Mesenchymal stem cell (in vitro differentiated cells and primary cell): ENCODE results near the gene CLCNKB.

Source experiments
- DNase-seq: peaks from one replicate; pipeline ENCODE4 v3.0.0-alpha.2; 2013
- H2AFZ ChIP-seq: one replicate; pipeline ENCODE4 v1.6.1; 2013; ENCODE audit warnings: low read depth, mild to moderate bottlenecking, control low read depth, inconsistent platforms, low read length, moderate library complexity
- H2AK5ac ChIP-seq: 2 replicates; pipeline ENCODE4 v1.6.1; 2013; ENCODE audit warnings: low read length, moderate library complexity, mild to moderate bottlenecking, inconsistent platforms; ENCODE audit not compliant: severe bottlenecking
- H2BK120ac ChIP-seq: one replicate; pipeline ENCODE4 v1.6.1; 2013; ENCODE audit warnings: low read depth, mild to moderate bottlenecking, inconsistent platforms, low read length, moderate library complexity
- H2BK12ac ChIP-seq, 2 experiments: one replicate each; pipeline ENCODE4 v1.6.1; 2013; ENCODE audit warnings: inconsistent platforms in 2 of 2, low read length in 2 of 2, mild to moderate bottlenecking in 2 of 2, moderate library complexity in 2 of 2, control low read depth in 1 of 2
- H2BK15ac ChIP-seq: one replicate; pipeline ENCODE4 v1.6.1; 2013; ENCODE audit warnings: mild to moderate bottlenecking, low read depth, inconsistent platforms; ENCODE audit not compliant: poor library complexity, severe bottlenecking
- H2BK5ac ChIP-seq: 2 replicates; pipeline ENCODE4 v1.6.1; 2013; ENCODE audit warnings: low read depth, mild to moderate bottlenecking, low read length, control low read depth, inconsistent platforms; ENCODE audit not compliant: poor library complexity, severe bottlenecking
- H3K14ac ChIP-seq, 2 experiments: one replicate each; pipeline ENCODE4 v1.6.1; 2013; ENCODE audit warnings: inconsistent platforms in 2 of 2, low read length in 2 of 2, control low read depth in 1 of 2, mild to moderate bottlenecking in 1 of 2, moderate library complexity in 1 of 2
- H3K18ac ChIP-seq, 2 experiments: one replicate each; pipeline ENCODE4 v1.6.1; 2013; ENCODE audit warnings: inconsistent platforms in 2 of 2, low read length in 2 of 2, control low read depth in 1 of 2, low read depth in 1 of 2, mild to moderate bottlenecking in 1 of 2
- H3K23ac ChIP-seq, 2 experiments: one replicate each; pipeline ENCODE4 v1.6.1; 2013; ENCODE audit warnings: inconsistent platforms in 2 of 2, low read length in 2 of 2, mild to moderate bottlenecking in 2 of 2, moderate library complexity in 2 of 2, control low read depth in 1 of 2
- H3K27ac ChIP-seq: 2 replicates; pipeline ENCODE4 v1.5.1; 2013; ENCODE audit warnings: mild to moderate bottlenecking, moderate library complexity, low read length, control low read depth, inconsistent platforms; ENCODE audit not compliant: poor library complexity, severe bottlenecking
- H3K27me3 ChIP-seq, 2 experiments: 2 replicates each; pipeline versions ENCODE4 v1.6.1 to v1.7.0; 2013; ENCODE audit warnings: low read length in 2 of 2, mild to moderate bottlenecking in 2 of 2, moderate library complexity in 2 of 2, control low read depth in 1 of 2, inconsistent platforms in 1 of 2; ENCODE audit not compliant: control insufficient read depth in 1 of 2, insufficient read depth in 1 of 2
- H3K36me3 ChIP-seq, 2 experiments: 2 replicates each; pipeline versions ENCODE4 v1.6.1 to v1.7.0; 2013; ENCODE audit warnings: low read length in 2 of 2, control low read depth in 1 of 2, inconsistent platforms in 1 of 2, low read depth in 1 of 2, mild to moderate bottlenecking in 1 of 2; ENCODE audit not compliant: insufficient read depth in 2 of 2, control insufficient read depth in 1 of 2
- H3K4ac ChIP-seq, 2 experiments: one replicate each; pipeline ENCODE4 v1.6.1; 2013; ENCODE audit warnings: inconsistent platforms in 2 of 2, low read length in 2 of 2, mild to moderate bottlenecking in 2 of 2, moderate library complexity in 2 of 2, control low read depth in 1 of 2, low read depth in 1 of 2
- H3K4me1 ChIP-seq: 2 replicates; pipeline ENCODE4 v1.6.1; 2013; ENCODE audit warnings: low read depth, low read length, control low read depth; ENCODE audit not compliant: control insufficient read depth, insufficient read depth
- H3K4me2 ChIP-seq: 2 replicates; pipeline ENCODE4 v1.6.1; 2013; ENCODE audit warnings: low read length, mild to moderate bottlenecking, inconsistent platforms; ENCODE audit not compliant: poor library complexity, severe bottlenecking
- H3K4me3 ChIP-seq, 2 experiments: 2 replicates each; pipeline versions ENCODE4 v1.5.1 to v1.7.0; 2013; ENCODE audit warnings: low read length in 2 of 2, mild to moderate bottlenecking in 2 of 2, control low read depth in 1 of 2, low read depth in 1 of 2; ENCODE audit not compliant: insufficient read depth in 1 of 2
- H3K79me1 ChIP-seq: replicated peaks from 2 replicates; pipeline ENCODE4 v1.6.1; 2013; ENCODE audit warnings: mild to moderate bottlenecking, control low read depth, low read length, inconsistent platforms; ENCODE audit not compliant: poor library complexity, severe bottlenecking
- H3K9ac ChIP-seq: 2 replicates; pipeline ENCODE4 v1.7.0; 2013; ENCODE audit warnings: mild to moderate bottlenecking, low read length, moderate library complexity
- H3K9me3 ChIP-seq: 2 replicates; pipeline ENCODE4 v1.7.0; 2013; ENCODE audit warnings: mild to moderate bottlenecking, low read length; ENCODE audit not compliant: control insufficient read depth
- H4K8ac ChIP-seq: one replicate; pipeline ENCODE4 v1.6.1; 2013; ENCODE audit warnings: inconsistent platforms, mild to moderate bottlenecking, low read length, moderate library complexity
- H4K91ac ChIP-seq: one replicate; pipeline ENCODE4 v1.6.1; 2013; ENCODE audit warnings: mild to moderate bottlenecking, low read length, inconsistent platforms
- WGBS: methylation state at CpG from one replicate; pipeline ENCODE4 v1.1.7; 2013; ENCODE audit warnings: mixed read lengths; 5-methylcytosine and 5-hydroxymethylcytosine counted together

CLCNKB gene

GRCh38 chr1:16071614-16072013 is 28.0 kb downstream of the CLCNKB start:
- no peak overlapping the region for H2BK120ac ChIP-seq
- peaks cover 0 to 24% of the 10 kb centered on the region in 2 experiments for H3K27me3 ChIP-seq
- H2AK5ac ChIP-seq, result no peak overlapping the region
- H3K9me3 ChIP-seq, result no peaks in the 10 kb centered on the region
- H3K18ac ChIP-seq, result no peak overlapping the region
- H3K9ac ChIP-seq, result no peak overlapping the region
- no peak overlapping the region for H3K27ac ChIP-seq
- H3K79me1 ChIP-seq, result no peaks in the 10 kb centered on the region
- H2AFZ ChIP-seq, result no peak overlapping the region
- no peak overlapping the region for H3K4me2 ChIP-seq
- no peak overlapping the region for H2BK12ac ChIP-seq
- 98% methylated on average over 5 of the region's 6 CpGs for WGBS
- no peak overlapping the region for H2BK15ac ChIP-seq
- H2BK5ac ChIP-seq, result no peak overlapping the region
- DNase-seq, result no peak
- H3K4me3 ChIP-seq, result no peak overlapping the region
- H3K23ac ChIP-seq, result no peak overlapping the region
- peaks cover 46% of the 10 kb centered on the region for H3K4me1 ChIP-seq
- no peak overlapping the region for H3K14ac ChIP-seq
- no peak overlapping the region for H3K4ac ChIP-seq
- H4K91ac ChIP-seq, result no peak overlapping the region
- H4K8ac ChIP-seq, result no peak overlapping the region
- H3K36me3 ChIP-seq, result no peaks in the 10 kb centered on the region

- Histone ChIP-seq H2BK12ac (no peak overlapping the region), H4K91ac (no peak overlapping the region), H3K9ac (no peak overlapping the region), H3K4me2 (no peak overlapping the region), H2BK5ac (no peak overlapping the region), H3K4me1 (peaks cover 47% of the 10 kb centered on the region), H3K36me3 (no peaks in the 10 kb centered on the region), H3K4me3 (no peak overlapping the region), H3K9me3 (no peaks in the 10 kb centered on the region), H2BK15ac (no peak overlapping the region), H2AK5ac (no peak overlapping the region), H4K8ac (no peak overlapping the region), H2AFZ (no peak overlapping the region), H3K27me3 (peaks cover 0 to 20% of the 10 kb centered on the region in 2 experiments), H3K27ac (no peak overlapping the region), H3K4ac (no peak overlapping the region), H3K14ac (no peak overlapping the region), H3K79me1 (no peaks in the 10 kb centered on the region), H2BK120ac (no peak overlapping the region), H3K18ac (no peak overlapping the region), H3K23ac (no peak overlapping the region)
- DNase-seq, result no peak
- 82% methylated on average over 4 of the region's 5 CpGs for WGBS
Measured at GRCh38 chr1:16072095-16072494, 28.5 kb downstream of the CLCNKB start.

GRCh38 chr1:16072616-16073484 is 29.3 kb downstream of the CLCNKB start:
- no peak overlapping the region for H2AK5ac ChIP-seq
- H3K4me3 ChIP-seq, result peak overlapping the region; percentile 56 to 57
- H2BK5ac ChIP-seq, result no peak overlapping the region

GRCh38 chr1:16073490-16074119 is 30.0 kb downstream of the CLCNKB start, which contains the start of gene FAM131C:
FAM131C (minus strand) TSS chr1:16073651; CDS start chr1:16073442, 209 bp downstream.
- H3K14ac ChIP-seq, result peak within 1 kb of the TSS in 1 of 2 experiments; percentile 36
- no peak within 1 kb of the TSS for H3K27ac ChIP-seq
- H3K9me3 ChIP-seq, result no peaks in the 10 kb centered on the region
- no peak within 1 kb of the TSS for H4K91ac ChIP-seq
- peak within 1 kb of the TSS; percentile 19 for H2AFZ ChIP-seq
- no peak within 1 kb of the TSS for H3K4ac ChIP-seq
- H3K23ac ChIP-seq, result peak within 1 kb of the TSS in 1 of 2 experiments; percentile 87
- H4K8ac ChIP-seq, result no peak within 1 kb of the TSS
- peak within 1 kb of the TSS; percentile 6 for H2BK15ac ChIP-seq
- H3K4me1 ChIP-seq, result peaks cover 40% of the 10 kb centered on the region
- peaks cover 0 to 7% of the 10 kb centered on the region in 2 experiments for H3K27me3 ChIP-seq
- H3K79me1 ChIP-seq, result no peaks in the 10 kb centered on the region
- H3K4me3 ChIP-seq, result peak within 1 kb of the TSS; percentile 57 to 71
- H3K36me3 ChIP-seq, result no peaks in the 10 kb centered on the region
- peak within 1 kb of the TSS; percentile 38 for H3K9ac ChIP-seq
- DNase-seq, result no peak
- no peak within 1 kb of the TSS for H2BK5ac ChIP-seq
- peak within 1 kb of the TSS; percentile 54 for H2BK120ac ChIP-seq
- WGBS, result 2% methylated on average over 21 of the region's 54 CpGs
- H2BK12ac ChIP-seq, result peak within 1 kb of the TSS in 1 of 2 experiments; percentile 34
- H2AK5ac ChIP-seq, result peak within 1 kb of the TSS; percentile 13
- peak within 1 kb of the TSS; percentile 87 for H3K4me2 ChIP-seq
- H3K18ac ChIP-seq, result peak within 1 kb of the TSS in 1 of 2 experiments; percentile 34

More at GRCh38 chr1:16072616-16073484, 29.3 kb downstream of the CLCNKB start:
- Histone ChIP-seq H4K8ac (no peak overlapping the region), H2AFZ (no peak overlapping the region), H3K27ac (no peak overlapping the region), H3K18ac (peak overlapping the region in 1 of 2 experiments; percentile 21), H3K79me1 (no peaks in the 10 kb centered on the region), H4K91ac (no peak overlapping the region), H3K27me3 (peaks cover 0 to 12% of the 10 kb centered on the region in 2 experiments), H2BK120ac (peak overlapping the region; percentile 54), H2BK12ac (no peak overlapping the region), H2BK15ac (peak overlapping the region; percentile 6), H3K4me1 (peaks cover 44% of the 10 kb centered on the region), H3K9me3 (no peaks in the 10 kb centered on the region), H3K4ac (no peak overlapping the region), H3K14ac (no peak overlapping the region), H3K23ac (peak overlapping the region in 1 of 2 experiments; percentile 87), H3K4me2 (peak overlapping the region; percentile 87), H3K9ac (peak overlapping the region; percentile 15), H3K36me3 (no peaks in the 10 kb centered on the region)
- no peak for DNase-seq
- 3% methylated on average over 31 of the region's 49 CpGs for WGBS
